ENCODE data around the gene APOO. TPM values are rescaled to one million over a fixed set of nuclear protein-coding genes. Genes with fewer than 3 reads are reported as not detected.

APOO gene
- 7.1 and 11.1 TPM in 2 replicates for total RNA-seq

GRCh38 chrX:23907498-23908218 is at the start of gene APOO, which contains the start of gene CXorf58:
Gene APOO, minus strand, starts transcription at chrX:23907938. Its CDS starts 236 bp downstream, at chrX:23907702.
Gene CXorf58, plus strand, starts transcription at chrX:23908006. Its CDS starts 2,297 bp downstream, at chrX:23910303.

Other genes with a start within 250 kb of the APOO start
- 219 and 260 TPM in 2 replicates for gene PRDX4, start 240.4 kb downstream of the APOO start, total RNA-seq
- gene ACOT9, start 164.7 kb downstream of the APOO start, total RNA-seq: 54.9 and 91.3 TPM in 2 replicates
- gene SAT1, start 124.8 kb downstream of the APOO start, total RNA-seq: 79.1 and 109 TPM in 2 replicates
- gene CXorf58, start 68 bp upstream of the APOO start, total RNA-seq: not detected in 2 replicates
- gene KLHL15, start 119.2 kb upstream of the APOO start, total RNA-seq: 7.9 and 8.1 TPM in 2 replicates
- gene EIF2S3, start 147.0 kb upstream of the APOO start, total RNA-seq: 217 and 231 TPM in 2 replicates
- 41.0 and 45.0 TPM in 2 replicates for gene ZFX, start 241.8 kb upstream of the APOO start, total RNA-seq

Data from smooth muscle cell of trachea (primary cell).